IMR-90 (cell line): Measurements from ENCODE around the gene ILRUN. TPM values are rescaled to one million over a fixed set of nuclear protein-coding genes. Genes with fewer than 3 reads are reported as not detected.

Source experiments
- ATAC-seq: fragments of 200-7000 bp; cut with Tn5 transposase; 2 replicates; pipeline ENCODE4 v1.9.1; 2020; ENCODE audit warnings: low read depth, mild to moderate bottlenecking, moderate library complexity
- BruUV-seq: library from RNA; stranded (reverse); fragments of 400-500 nt; replicated peaks from 2 replicates; lab custom pipeline; 2021; lab: Mats Ljungman, UMichigan
- CTCF ChIA-PET: fragments of 300-600 bp; formaldehyde crosslinking; extraction: SDS; loops from one replicate; lab custom pipeline; 2021; ENCODE audit warnings: antibody characterized with exemption; lab: Yijun Ruan, JAX
- POLR2A ChIA-PET: fragments of 300-600 bp; sonication (Branson Sonifier 250); formaldehyde crosslinking; loops from one replicate; lab custom pipeline; 2022; ENCODE audit warnings: antibody characterized with exemption; ENCODE audit not compliant: unreplicated experiment; lab: Charles Lee
- DNase-seq: peaks from one replicate; pipeline ENCODE4 v3.0.0; 2013
- H2AFZ ChIP-seq: replicated peaks from 2 replicates; pipeline ENCODE3; 2013; ENCODE audit warnings: low read length, mild to moderate bottlenecking; ENCODE audit not compliant: poor library complexity
- H2AK5ac ChIP-seq: 2 replicates; pipeline ENCODE4 v1.6.1; 2013; ENCODE audit warnings: low read depth, low read length, inconsistent platforms
- H2AK9ac ChIP-seq: replicated peaks from 2 replicates; pipeline ENCODE3; 2013; ENCODE audit warnings: mild to moderate bottlenecking, low read depth, low read length, moderate library complexity; ENCODE audit not compliant: poor library complexity
- H2BK120ac ChIP-seq: 2 replicates; pipeline ENCODE4 v1.6.1; 2013; ENCODE audit warnings: low read depth, low read length, inconsistent platforms
- H2BK15ac ChIP-seq: 3 replicates; pipeline ENCODE4 v1.6.1; 2013; ENCODE audit warnings: low read depth, low read length, inconsistent platforms
- H2BK20ac ChIP-seq: 2 replicates; pipeline ENCODE4 v1.6.1; 2013; ENCODE audit warnings: low read depth, mild to moderate bottlenecking, inconsistent platforms, low read length, moderate library complexity
- H2BK5ac ChIP-seq: 2 replicates; pipeline ENCODE4 v1.6.1; 2013; ENCODE audit warnings: mild to moderate bottlenecking, low read depth, low read length, inconsistent platforms; ENCODE audit not compliant: poor library complexity, severe bottlenecking
- H3K14ac ChIP-seq: replicated peaks from 2 replicates; pipeline ENCODE4 v1.6.1; 2013; ENCODE audit warnings: low read depth, low read length, inconsistent platforms
- H3K18ac ChIP-seq: 2 replicates; pipeline ENCODE4 v1.6.1; 2013; ENCODE audit warnings: low read depth, low read length, control low read depth
- H3K23ac ChIP-seq: 2 replicates; pipeline ENCODE4 v1.6.1; 2013; ENCODE audit warnings: low read depth, low read length, inconsistent platforms
- H3K27ac ChIP-seq: 2 replicates; pipeline ENCODE4 v1.5.1; 2013; ENCODE audit warnings: mild to moderate bottlenecking, control low read depth, low read length; ENCODE audit not compliant: insufficient read depth
- H3K27me3 ChIP-seq: 2 replicates; pipeline ENCODE4 v1.6.1; 2013; ENCODE audit warnings: low read length; ENCODE audit not compliant: control insufficient read depth, insufficient read depth
- H3K36me3 ChIP-seq: 2 replicates; pipeline ENCODE4 v1.6.1; 2013; ENCODE audit warnings: low read length, mixed read lengths; ENCODE audit not compliant: control insufficient read depth, insufficient read depth
- H3K4ac ChIP-seq: 2 replicates; pipeline ENCODE4 v1.6.1; 2013; ENCODE audit warnings: low read depth, low read length, inconsistent platforms
- H3K4me1 ChIP-seq: 2 replicates; pipeline ENCODE4 v1.6.1; 2013; ENCODE audit warnings: low read length, mixed read lengths; ENCODE audit not compliant: control insufficient read depth, insufficient read depth
- H3K4me2 ChIP-seq: 2 replicates; pipeline ENCODE4 v1.6.1; 2013; ENCODE audit warnings: low read depth, mild to moderate bottlenecking, control low read depth, low read length, moderate library complexity
- H3K4me3 ChIP-seq: 2 replicates; pipeline ENCODE4 v1.5.1; 2013; ENCODE audit warnings: low read depth, mild to moderate bottlenecking, control low read depth, low read length, moderate library complexity; ENCODE audit not compliant: insufficient read depth
- H3K56ac ChIP-seq: 2 replicates; pipeline ENCODE4 v1.6.1; 2013; ENCODE audit warnings: low read length, inconsistent platforms; ENCODE audit not compliant: insufficient read depth; ENCODE audit errors: extremely low read depth
- H3K79me1 ChIP-seq, 2 experiments: 2 replicates each; pipeline ENCODE4 v1.6.1; 2013; ENCODE audit warnings: low read length in 2 of 2, inconsistent platforms in 1 of 2, low read depth in 1 of 2
- H3K9ac ChIP-seq: 2 replicates; pipeline ENCODE4 v1.6.1; 2013; ENCODE audit warnings: low read depth, low read length, control low read depth
- H3K9me1 ChIP-seq: 2 replicates; pipeline ENCODE4 v1.6.1; 2013; ENCODE audit warnings: low read length, inconsistent platforms; ENCODE audit not compliant: insufficient read depth
- H3K9me3 ChIP-seq: 2 replicates; pipeline ENCODE4 v1.6.1; 2013; ENCODE audit warnings: low read length; ENCODE audit not compliant: control insufficient read depth, insufficient read depth
- H4K20me1 ChIP-seq: 2 replicates; pipeline ENCODE4 v1.6.1; 2013; ENCODE audit warnings: low read length, inconsistent platforms; ENCODE audit not compliant: insufficient read depth
- H4K5ac ChIP-seq: 2 replicates; pipeline ENCODE4 v1.6.1; 2013; ENCODE audit warnings: mild to moderate bottlenecking, low read depth, low read length, control low read depth
- H4K8ac ChIP-seq, 2 experiments: 2 replicates each; pipeline ENCODE4 v1.6.1; 2013; ENCODE audit warnings: low read depth in 2 of 2, low read length in 2 of 2, control low read depth in 1 of 2, inconsistent platforms in 1 of 2
- H4K91ac ChIP-seq: 2 replicates; pipeline ENCODE4 v1.6.1; 2013; ENCODE audit warnings: low read depth, low read length, inconsistent platforms; ENCODE audit not compliant: insufficient read depth
- ELK1 ChIP-seq: fragments of 150-350 bp; IDR thresholded peaks from 2 replicates; pipeline ENCODE4 v1.6.1; 2016; ENCODE audit warnings: low read depth, mild to moderate bottlenecking, low read length, moderate library complexity, borderline replicate concordance
- WGBS, 2 experiments: methylation state at CpG; one replicate each; pipeline versions ENCODE4 v1.1.5 to v1.1.7; 2013; ENCODE audit warnings: missing lambda C conversion rate in 2 of 2; ENCODE audit not compliant: insufficient read length in 1 of 2; ENCODE audit errors: extremely low coverage in 2 of 2; 5-methylcytosine and 5-hydroxymethylcytosine counted together
- dilution Hi-C: fragments of 300-500 bp; cut with HindIII; formaldehyde crosslinking; loops from one replicate; pipeline ENCODE4 v1.14.3; 2018; ENCODE audit warnings: low sequenced_read_pairs; ENCODE audit not compliant: unreplicated experiment
- in situ Hi-C: fragments of 300-500 bp; cut with MboI; formaldehyde crosslinking; loops from 3 replicates; pipeline ENCODE4 v1.14.3; 2019; ENCODE audit warnings: low sequenced_read_pairs, inconsistent platforms, mixed read lengths
- intact Hi-C: fragments of 100-400 bp; cut with micrococcal nuclease; formaldehyde crosslinking; loops from 2 replicates; pipeline ENCODE4 v1.10.0; 2022
- polyA plus RNA-seq, 3 experiments: library from polyadenylated mRNA; depleted of rRNA; stranded (reverse); fragments of >200 nt; gene quantifications; 2 replicates each; pipeline ENCODE4 v1.2.3, GENCODE V29; 2012; ENCODE audit warnings: low replicate concordance in 1 of 3
- total RNA-seq: library from RNA; depleted of rRNA; stranded (reverse); fragments of >200 nt; gene quantifications from 2 replicates; pipeline ENCODE4 v1.2.3, GENCODE V29; 2012

ILRUN gene
- total and polyA plus RNA-seq, 2 of the 4 experiments (the other 2 are of a cell fraction), result 25.4 to 29.9 TPM

- Histone ChIP-seq H3K79me1 (peaks cover 11 to 41% of the 10 kb centered on the region in 2 experiments; a peak in 3 of 4 replicates), H3K36me3 (no peaks in the 10 kb centered on the region), H4K20me1 (peaks cover 37% of the 10 kb centered on the region), H3K9me3 (no peaks in the 10 kb centered on the region), H3K9me1 (peaks cover 13% of the 10 kb centered on the region; the same call in 1 of the 2 replicates), H3K23ac (0 out of 2 replicates have a peak overlapping the region, but pooled peaks have one; percentile 94), H2AK5ac (no peak overlapping the region), H3K9ac (peak overlapping the region; percentile 76; the same call in 1 of the 2 replicates), H2BK120ac (0 out of 2 replicates have a peak overlapping the region, but pooled peaks have one; percentile 81), H2AK9ac (no peak overlapping the region), H3K56ac (no peak overlapping the region), H3K27me3 (no peaks in the 10 kb centered on the region), H3K18ac (no peak overlapping the region), H3K14ac (peak overlapping the region; percentile 97; the same call in 1 of the 2 replicates), H3K4ac (peak overlapping the region; percentile 88; the same call in 1 of the 2 replicates), H3K4me3 (peak overlapping the region; percentile 59; the same call in 1 of the 2 replicates), H2BK15ac (0 out of 3 replicates have a peak overlapping the region, but pooled peaks have one; percentile 74), H3K4me1 (peaks cover 4% of the 10 kb centered on the region; the same call in 1 of the 2 replicates), H2BK20ac (no peak overlapping the region), H4K5ac (no peak overlapping the region; the same call in 1 of the 2 replicates), H4K91ac (no peak overlapping the region; the same call in 1 of the 2 replicates), H2AFZ (no peak overlapping the region), H3K4me2 (peak overlapping the region; percentile 96), H3K27ac (no peak overlapping the region), H4K8ac (peak overlapping the region; percentile 91 to 96; a peak in 2 of 4 replicates), H2BK5ac (no peak overlapping the region)
- POLR2A ChIA-PET, result no interaction called here
- dilution Hi-C loops (no loop called here), in situ Hi-C loops (no loop called here), intact Hi-C loops (loop anchor here (2.0 to 5.0 kb wide), 2 partner anchors 59 to 90 kb away; partner anchors contain the start of gene SNRPC)
- BruUV-seq, result no TSS peak
- CTCF ChIA-PET, result no interaction called here
- no peak for TF ChIP-seq ELK1
- ATAC-seq (no peak), DNase-seq (no peak)
- WGBS, 2 experiments, result no CpG with 5 or more reads among the region's 5 CpGs
These were observed 923 bp upstream of the ILRUN start for GRCh38 chr6:34697544-34697836.
